Endothelial cell (in vitro differentiated cells): Measurements from ENCODE around the gene ARVCF. TPM values are rescaled to one million over a fixed set of nuclear protein-coding genes. Genes with fewer than 3 reads are reported as not detected.

Source experiments
- DNase-seq: peaks from one replicate; pipeline ENCODE4 v3.0.0; 2021; ENCODE audit warnings: low spot score
- H3K27ac Mint-ChIP-seq: one replicate; pipeline ENCODE4 v1.8.0; 2021; ENCODE audit warnings: mixed read lengths, inconsistent platforms; ENCODE audit not compliant: unreplicated experiment
- H3K27me3 Mint-ChIP-seq: one replicate; pipeline ENCODE4 v1.8.0; 2021; ENCODE audit warnings: mild to moderate bottlenecking, moderate library complexity, mixed read lengths, inconsistent platforms; ENCODE audit not compliant: unreplicated experiment
- H3K36me3 Mint-ChIP-seq: one replicate; pipeline ENCODE4 v1.8.0; 2021; ENCODE audit warnings: mild to moderate bottlenecking, low read depth, mixed read lengths, inconsistent platforms; ENCODE audit not compliant: unreplicated experiment
- H3K4me1 Mint-ChIP-seq: one replicate; pipeline ENCODE4 v1.8.0; 2021; ENCODE audit warnings: mild to moderate bottlenecking, mixed read lengths, inconsistent platforms; ENCODE audit not compliant: unreplicated experiment
- H3K4me3 Mint-ChIP-seq: one replicate; pipeline ENCODE4 v1.8.0; 2021; ENCODE audit warnings: mild to moderate bottlenecking, mixed read lengths, inconsistent platforms; ENCODE audit not compliant: unreplicated experiment
- H3K9me3 Mint-ChIP-seq: one replicate; pipeline ENCODE4 v1.8.0; 2021; ENCODE audit warnings: mixed read lengths, inconsistent platforms; ENCODE audit not compliant: unreplicated experiment
- total RNA-seq: library from RNA; stranded (reverse); fragmentation: NEBNext Ultra II Directional; extraction: Animal tissue kit (Norgen Biotek cat#: 25700); gene quantifications from one replicate; pipeline ENCODE4 v1.2.1, GENCODE V29; 2021; ENCODE audit not compliant: unreplicated experiment
- TF ChIP-seq, protein P1 (sequence below): fragments of 200-600 bp; sonication (generic); IDR thresholded peaks from one replicate; pipeline ENCODE4 v1.5.0; 2021; ENCODE audit warnings: antibody characterized with exemption; ENCODE audit not compliant: unreplicated experiment

The ARVCF gene
- total RNA-seq, 1 donor from 2014 or later = 67.3 TPM

DNA sequence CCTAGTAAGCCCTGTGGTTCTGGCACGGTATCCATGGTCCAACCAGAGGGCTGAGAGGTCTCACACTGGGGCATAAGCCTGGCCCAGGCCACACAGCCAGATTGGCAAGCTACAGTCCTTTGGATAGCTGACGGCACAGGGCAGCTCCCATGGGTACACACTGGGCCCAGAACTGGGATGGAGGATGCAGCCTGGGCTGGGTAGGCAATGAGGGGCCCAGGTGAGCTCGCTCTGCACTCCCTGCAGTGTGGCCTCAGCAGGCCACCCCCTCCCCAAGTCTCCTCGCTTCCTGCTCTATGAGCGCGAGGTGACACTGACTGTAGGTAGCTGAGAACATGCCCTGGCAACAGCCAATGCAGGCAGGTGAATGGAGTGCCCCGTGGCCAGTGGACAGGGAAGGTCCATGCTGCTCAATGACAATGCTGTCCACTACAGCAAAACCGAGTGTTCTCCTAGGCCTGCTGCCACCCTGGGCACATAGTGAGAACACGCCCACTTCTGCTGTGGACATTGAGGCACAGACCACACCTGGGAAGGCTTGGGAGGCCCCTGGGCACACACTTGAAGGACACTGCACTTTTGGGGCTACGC, 3.8 kb downstream of the ARVCF start:
- no peak overlapping the region for H3K4me3 Mint-ChIP-seq
- H3K36me3 Mint-ChIP-seq = no peaks in the 10 kb centered on the region
- peaks cover 8% of the 10 kb centered on the region for H3K27me3 Mint-ChIP-seq

DNA sequence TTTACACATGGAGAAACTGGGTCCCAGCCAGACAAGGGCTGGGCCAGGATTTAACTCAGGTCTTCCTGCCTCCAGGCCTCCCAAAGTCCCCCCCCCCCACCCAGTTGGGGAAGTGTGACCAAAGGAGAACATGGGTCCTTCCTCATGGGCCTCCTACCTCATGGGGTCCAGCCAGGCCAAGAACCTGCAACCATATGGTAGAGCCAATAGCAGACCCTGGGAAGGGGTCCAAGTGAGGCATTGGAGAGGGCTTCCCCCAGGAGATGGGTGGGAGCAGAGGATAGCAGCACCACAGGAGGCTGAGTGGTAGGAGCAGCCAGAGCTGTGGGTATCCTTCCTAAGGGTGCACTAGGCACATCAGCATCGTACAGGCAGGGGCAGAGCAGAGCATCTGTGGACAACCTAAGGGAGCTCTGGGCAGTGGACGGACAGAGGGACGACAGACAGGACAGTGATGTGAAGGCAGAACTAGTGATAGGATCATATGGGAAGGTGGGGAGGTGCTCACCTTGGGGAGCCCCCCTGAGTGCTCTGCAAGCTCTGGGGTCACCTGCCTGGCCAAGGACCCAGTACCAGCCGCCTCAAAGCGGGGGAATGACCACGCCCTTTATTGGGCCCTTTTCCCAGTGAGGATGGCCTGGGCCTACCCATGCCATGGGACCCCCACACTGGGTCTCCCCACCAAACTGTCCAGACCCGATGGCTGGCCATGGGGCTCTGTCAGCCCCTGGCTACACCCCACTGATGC, 4.5 kb downstream of the ARVCF start:
- no peak overlapping the region for H3K27ac Mint-ChIP-seq
- DNase-seq = no peak
- H3K9me3 Mint-ChIP-seq = no peaks in the 10 kb centered on the region
- TF ChIP-seq, protein P1, sequence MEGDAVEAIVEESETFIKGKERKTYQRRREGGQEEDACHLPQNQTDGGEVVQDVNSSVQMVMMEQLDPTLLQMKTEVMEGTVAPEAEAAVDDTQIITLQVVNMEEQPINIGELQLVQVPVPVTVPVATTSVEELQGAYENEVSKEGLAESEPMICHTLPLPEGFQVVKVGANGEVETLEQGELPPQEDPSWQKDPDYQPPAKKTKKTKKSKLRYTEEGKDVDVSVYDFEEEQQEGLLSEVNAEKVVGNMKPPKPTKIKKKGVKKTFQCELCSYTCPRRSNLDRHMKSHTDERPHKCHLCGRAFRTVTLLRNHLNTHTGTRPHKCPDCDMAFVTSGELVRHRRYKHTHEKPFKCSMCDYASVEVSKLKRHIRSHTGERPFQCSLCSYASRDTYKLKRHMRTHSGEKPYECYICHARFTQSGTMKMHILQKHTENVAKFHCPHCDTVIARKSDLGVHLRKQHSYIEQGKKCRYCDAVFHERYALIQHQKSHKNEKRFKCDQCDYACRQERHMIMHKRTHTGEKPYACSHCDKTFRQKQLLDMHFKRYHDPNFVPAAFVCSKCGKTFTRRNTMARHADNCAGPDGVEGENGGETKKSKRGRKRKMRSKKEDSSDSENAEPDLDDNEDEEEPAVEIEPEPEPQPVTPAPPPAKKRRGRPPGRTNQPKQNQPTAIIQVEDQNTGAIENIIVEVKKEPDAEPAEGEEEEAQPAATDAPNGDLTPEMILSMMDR = no peak
- peak overlapping the region; percentile 75 for H3K4me3 Mint-ChIP-seq
- peaks cover 6% of the 10 kb centered on the region for H3K27me3 Mint-ChIP-seq
- no peaks in the 10 kb centered on the region for H3K36me3 Mint-ChIP-seq
- peaks cover 2% of the 10 kb centered on the region for H3K4me1 Mint-ChIP-seq

More for the DNA sequence above, 3.8 kb downstream of the ARVCF start:
- no peak for DNase-seq
- Mint-ChIP-seq H3K4me1 (peaks cover 2% of the 10 kb centered on the region), H3K27ac (no peak overlapping the region), H3K9me3 (no peaks in the 10 kb centered on the region)
- TF ChIP-seq, protein P1 = no peak

DNA sequence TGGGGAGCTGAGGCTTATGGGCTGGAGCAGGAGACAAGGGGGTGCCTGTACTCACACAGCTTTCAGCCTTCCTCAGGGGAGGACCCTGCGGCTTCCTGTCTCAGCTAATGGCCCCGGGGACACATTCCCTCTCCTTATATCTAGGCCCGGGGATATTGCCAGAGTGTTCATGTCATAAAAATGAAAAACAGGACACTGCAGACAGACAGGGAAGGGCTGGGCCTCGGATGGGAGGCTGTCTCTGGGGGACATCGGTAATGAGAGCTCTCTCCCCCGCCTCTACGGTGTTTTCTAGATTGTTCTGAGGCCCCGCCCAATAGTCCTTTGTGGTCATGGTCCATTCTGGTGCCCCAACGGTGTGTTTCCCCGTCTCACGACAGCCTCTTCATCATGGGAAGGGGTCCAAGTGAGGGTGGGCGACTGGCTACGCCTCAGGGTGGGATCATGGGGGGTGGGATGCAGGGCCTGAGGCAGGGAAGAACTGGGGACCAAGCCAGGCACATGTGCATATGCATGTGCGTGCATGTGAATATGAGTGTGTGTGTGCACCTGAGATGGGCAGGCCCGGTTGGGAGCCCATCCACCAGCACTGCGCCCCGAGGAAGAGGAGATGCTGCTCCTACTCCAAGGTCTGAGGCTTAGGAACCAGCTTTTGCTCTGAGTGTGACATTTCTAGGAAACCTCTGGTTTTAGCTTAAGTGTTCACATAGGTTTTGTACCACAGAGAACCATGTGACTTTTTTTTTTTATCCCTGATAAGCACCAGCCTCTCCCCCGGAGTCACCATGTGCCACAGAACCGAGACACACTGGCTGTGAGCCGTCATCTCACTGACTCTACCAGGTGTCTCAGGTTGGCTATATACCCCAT, 5.3 kb downstream of the ARVCF start:
- peaks cover 2% of the 10 kb centered on the region for H3K4me1 Mint-ChIP-seq
- H3K27ac Mint-ChIP-seq = no peak overlapping the region
- no peaks in the 10 kb centered on the region for H3K36me3 Mint-ChIP-seq
- H3K9me3 Mint-ChIP-seq = no peaks in the 10 kb centered on the region
- no peak overlapping the region for H3K4me3 Mint-ChIP-seq
- TF ChIP-seq, protein P1 = no peak
- no peak for DNase-seq
- peaks cover 6% of the 10 kb centered on the region for H3K27me3 Mint-ChIP-seq

DNA sequence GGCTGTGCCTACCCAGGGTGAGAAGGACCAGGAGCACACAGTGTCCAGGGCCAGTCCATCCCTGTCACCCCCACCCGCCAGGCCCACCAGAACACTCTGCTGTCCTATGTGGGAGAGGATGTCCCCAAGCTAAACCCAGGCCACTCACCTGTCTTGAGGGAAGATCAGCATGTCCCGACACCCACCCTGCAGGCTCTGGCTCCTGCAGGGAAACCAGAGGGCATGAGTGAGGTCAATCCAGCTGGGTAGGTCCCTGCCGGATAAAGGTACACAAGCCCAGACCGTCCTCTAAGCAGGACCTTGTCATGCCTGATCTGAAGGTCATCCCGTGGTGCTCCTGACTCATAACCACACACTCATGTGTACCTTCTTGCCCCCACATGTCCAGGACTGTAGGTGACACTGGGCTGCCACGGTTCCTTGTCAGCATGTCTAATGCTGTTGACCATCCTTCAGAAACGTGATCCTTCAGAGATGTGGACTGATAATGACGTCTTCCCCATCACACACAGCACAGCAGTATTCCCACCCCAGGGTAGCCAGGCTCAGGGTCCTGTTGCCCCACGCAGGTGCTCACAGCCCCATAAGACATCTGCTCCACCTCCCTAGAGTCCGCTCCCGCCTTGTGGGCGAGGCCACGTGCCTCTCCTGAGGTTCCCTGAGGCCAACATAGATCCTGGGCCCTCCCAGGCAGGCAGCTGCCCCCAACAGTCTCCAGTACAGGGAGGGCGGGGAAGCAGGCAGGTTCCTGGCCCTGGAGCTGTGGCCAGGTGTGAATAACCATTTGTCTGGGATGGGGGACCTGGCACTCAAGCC, 6.1 kb downstream of the ARVCF start:
- DNase-seq = no peak
- H3K27me3 Mint-ChIP-seq = peaks cover 6% of the 10 kb centered on the region
- no peaks in the 10 kb centered on the region for H3K9me3 Mint-ChIP-seq
- no peak overlapping the region for H3K4me3 Mint-ChIP-seq
- H3K4me1 Mint-ChIP-seq = peaks cover 2% of the 10 kb centered on the region
- H3K36me3 Mint-ChIP-seq = no peaks in the 10 kb centered on the region
- peak overlapping the region; percentile 36 for H3K27ac Mint-ChIP-seq
- TF ChIP-seq, protein P1 = no peak
